Measurements from ENCODE around the gene PPAT.
A peak's percentile ranks its signal among the peaks of the same experiment; 100 is the strongest.

Gene PPAT

DNA sequence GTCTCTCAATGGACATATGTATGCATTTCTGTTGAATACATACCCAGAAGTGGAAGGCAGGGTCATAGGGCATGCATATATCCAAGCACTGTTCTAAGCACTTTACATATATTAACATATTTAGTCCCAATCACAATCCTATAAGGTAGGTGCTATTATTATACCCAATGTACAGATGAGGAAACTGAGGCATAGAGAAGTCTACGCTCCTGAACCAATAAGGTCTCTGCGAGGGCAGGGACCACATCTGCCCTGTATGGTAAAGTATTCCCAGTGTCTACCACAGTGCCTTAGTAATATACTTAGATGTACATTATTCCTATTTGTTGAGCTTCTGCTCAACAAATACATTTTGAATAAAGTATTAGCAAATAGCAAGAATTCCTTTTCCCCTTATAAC, 5.2 kb downstream of the PPAT start:
- peaks cover 41% of the 10 kb centered on the region for H3K36me3 Mint-ChIP-seq (ENCODE audit: low read depth)
- H3K4me3 Mint-ChIP-seq: no peak overlapping the region

DNA sequence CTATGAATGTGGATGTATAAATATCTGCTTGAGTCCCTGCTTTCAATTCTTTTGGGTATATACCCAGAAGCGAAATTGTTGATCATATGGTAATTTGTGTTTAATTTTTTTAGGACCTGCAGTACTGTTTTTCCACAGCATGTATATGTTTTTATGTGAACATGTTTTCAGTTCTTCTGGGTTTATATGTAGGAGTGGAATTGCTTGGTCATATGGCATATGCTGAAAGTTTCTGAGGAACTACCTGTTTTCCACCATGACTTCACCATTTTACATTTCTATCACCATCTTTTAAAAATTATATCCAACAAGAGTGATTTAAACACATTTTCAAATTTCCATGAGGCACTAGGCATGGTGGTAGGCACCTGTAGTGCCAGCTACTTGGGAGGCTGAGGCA, 8.2 kb downstream of the PPAT start:
- no peak overlapping the region for H3K27ac Mint-ChIP-seq
- H3K27me3 Mint-ChIP-seq (ENCODE audit: low read depth, poor library complexity): no peaks in the 10 kb centered on the region

More for the DNA sequence above, 5.2 kb downstream of the PPAT start:
- H3K9me3 Mint-ChIP-seq: peaks cover 8% of the 10 kb centered on the region
- peaks cover 33% of the 10 kb centered on the region for H3K4me1 Mint-ChIP-seq
- no peak for DNase-seq
- TF ChIP-seq, protein P1, sequence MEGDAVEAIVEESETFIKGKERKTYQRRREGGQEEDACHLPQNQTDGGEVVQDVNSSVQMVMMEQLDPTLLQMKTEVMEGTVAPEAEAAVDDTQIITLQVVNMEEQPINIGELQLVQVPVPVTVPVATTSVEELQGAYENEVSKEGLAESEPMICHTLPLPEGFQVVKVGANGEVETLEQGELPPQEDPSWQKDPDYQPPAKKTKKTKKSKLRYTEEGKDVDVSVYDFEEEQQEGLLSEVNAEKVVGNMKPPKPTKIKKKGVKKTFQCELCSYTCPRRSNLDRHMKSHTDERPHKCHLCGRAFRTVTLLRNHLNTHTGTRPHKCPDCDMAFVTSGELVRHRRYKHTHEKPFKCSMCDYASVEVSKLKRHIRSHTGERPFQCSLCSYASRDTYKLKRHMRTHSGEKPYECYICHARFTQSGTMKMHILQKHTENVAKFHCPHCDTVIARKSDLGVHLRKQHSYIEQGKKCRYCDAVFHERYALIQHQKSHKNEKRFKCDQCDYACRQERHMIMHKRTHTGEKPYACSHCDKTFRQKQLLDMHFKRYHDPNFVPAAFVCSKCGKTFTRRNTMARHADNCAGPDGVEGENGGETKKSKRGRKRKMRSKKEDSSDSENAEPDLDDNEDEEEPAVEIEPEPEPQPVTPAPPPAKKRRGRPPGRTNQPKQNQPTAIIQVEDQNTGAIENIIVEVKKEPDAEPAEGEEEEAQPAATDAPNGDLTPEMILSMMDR (IDR thresholded peaks at IDR 0.05): no peak
- H3K27ac Mint-ChIP-seq: no peak overlapping the region
- no peaks in the 10 kb centered on the region for H3K27me3 Mint-ChIP-seq (ENCODE audit: low read depth, poor library complexity)

GRCh38 chr4:56426273-56426672, 9.1 kb downstream of the PPAT start:
- Mint-ChIP-seq H3K4me3 (no peak overlapping the region), H3K9me3 (peaks cover 11% of the 10 kb centered on the region)

More for the DNA sequence above, 8.2 kb downstream of the PPAT start:
- DNase-seq: no peak
- Mint-ChIP-seq H3K9me3 (peaks cover 8% of the 10 kb centered on the region), H3K4me3 (no peak overlapping the region), H3K36me3 (ENCODE audit: low read depth) (peaks cover 64% of the 10 kb centered on the region), H3K4me1 (peaks cover 13% of the 10 kb centered on the region)
- TF ChIP-seq, protein P1 (IDR thresholded peaks at IDR 0.05): no peak

DNA sequence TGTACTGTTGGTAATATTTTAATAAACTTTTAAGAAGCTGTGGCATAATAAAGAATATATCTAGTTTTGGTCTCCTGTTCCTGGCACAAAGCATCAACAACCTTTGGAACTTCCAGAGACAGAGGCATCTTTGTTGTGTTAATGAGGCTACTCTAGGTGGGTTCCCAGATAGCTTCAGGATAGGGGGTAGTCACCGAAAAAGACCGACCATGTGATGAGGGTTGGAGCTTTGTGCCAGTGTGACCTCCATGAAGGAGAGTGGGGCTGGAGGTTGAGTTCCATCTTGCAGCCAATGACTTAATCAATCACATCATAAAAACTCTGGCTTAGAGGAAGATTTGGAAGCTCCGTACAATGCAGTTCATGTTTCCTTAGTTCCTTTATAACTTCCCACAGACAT, 9.9 kb downstream of the PPAT start:
- H3K4me3 Mint-ChIP-seq: no peak overlapping the region
- H3K27ac Mint-ChIP-seq: peak overlapping the region; percentile 59
- TF ChIP-seq, protein P1 (IDR thresholded peaks at IDR 0.05): no peak
- DNase-seq: no peak
- peaks cover 70% of the 10 kb centered on the region for H3K36me3 Mint-ChIP-seq (ENCODE audit: low read depth)
- peaks cover 11% of the 10 kb centered on the region for H3K9me3 Mint-ChIP-seq
- H3K4me1 Mint-ChIP-seq: peaks cover 5% of the 10 kb centered on the region
- H3K27me3 Mint-ChIP-seq (ENCODE audit: low read depth, poor library complexity): no peaks in the 10 kb centered on the region

More at GRCh38 chr4:56426273-56426672, 9.1 kb downstream of the PPAT start:
- peaks cover 64% of the 10 kb centered on the region for H3K36me3 Mint-ChIP-seq (ENCODE audit: low read depth)
- no peak overlapping the region for H3K27ac Mint-ChIP-seq
- H3K27me3 Mint-ChIP-seq (ENCODE audit: low read depth, poor library complexity): no peaks in the 10 kb centered on the region
- H3K4me1 Mint-ChIP-seq: peaks cover 5% of the 10 kb centered on the region
- no peak for DNase-seq
- TF ChIP-seq, protein P1 (IDR thresholded peaks at IDR 0.05): no peak

GRCh38 chr4:56424697-56425514, 10.5 kb downstream of the PPAT start:
- TF ChIP-seq, protein P1 (IDR thresholded peaks at IDR 0.05): peak; percentile 54
- peak; percentile 10 for DNase-seq
- no peaks in the 10 kb centered on the region for H3K27me3 Mint-ChIP-seq (ENCODE audit: low read depth, poor library complexity)
- H3K4me1 Mint-ChIP-seq: peaks cover 5% of the 10 kb centered on the region
- peaks cover 11% of the 10 kb centered on the region for H3K9me3 Mint-ChIP-seq
- H3K4me3 Mint-ChIP-seq: no peak overlapping the region
- H3K27ac Mint-ChIP-seq: peak overlapping the region; percentile 8
- H3K36me3 Mint-ChIP-seq (ENCODE audit: low read depth): peaks cover 74% of the 10 kb centered on the region

DNA sequence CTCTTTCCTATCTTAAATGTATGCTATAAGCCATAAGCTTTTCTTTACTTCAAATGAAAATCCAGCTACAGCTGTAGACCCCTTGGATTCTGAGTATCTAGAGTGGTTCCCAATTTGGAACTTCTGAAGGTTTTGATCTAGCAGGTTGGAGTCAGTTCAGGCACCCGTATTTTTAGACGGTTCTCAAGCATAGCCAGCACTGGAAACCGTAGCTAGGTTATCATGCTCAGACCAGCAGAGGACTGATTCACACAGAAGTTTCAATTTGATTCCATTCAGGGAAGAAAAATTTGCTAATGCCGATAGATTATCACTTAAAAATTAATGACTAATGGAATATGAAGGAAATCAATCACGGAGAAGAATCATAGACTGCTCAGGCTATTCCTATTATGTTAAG, 11.2 kb downstream of the PPAT start:
- no peaks in the 10 kb centered on the region for H3K27me3 Mint-ChIP-seq (ENCODE audit: low read depth, poor library complexity)
- DNase-seq: no peak
- H3K27ac Mint-ChIP-seq: peak overlapping the region; percentile 8
- peaks cover 11% of the 10 kb centered on the region for H3K9me3 Mint-ChIP-seq
- peaks cover 78% of the 10 kb centered on the region for H3K36me3 Mint-ChIP-seq (ENCODE audit: low read depth)
- H3K4me3 Mint-ChIP-seq: no peak overlapping the region
- H3K4me1 Mint-ChIP-seq: no peaks in the 10 kb centered on the region
- TF ChIP-seq, protein P1 (IDR thresholded peaks at IDR 0.05): no peak
